ENCODE data around the gene KMT2E.

KMT2E gene

GRCh38 chr7:105006367-105007136 lies 7.5 kb upstream of the KMT2E start:
- DNase-seq (ENCODE audit: low read depth in 3 of 3, low spot score in 1 of 3) = no peak

DNA sequence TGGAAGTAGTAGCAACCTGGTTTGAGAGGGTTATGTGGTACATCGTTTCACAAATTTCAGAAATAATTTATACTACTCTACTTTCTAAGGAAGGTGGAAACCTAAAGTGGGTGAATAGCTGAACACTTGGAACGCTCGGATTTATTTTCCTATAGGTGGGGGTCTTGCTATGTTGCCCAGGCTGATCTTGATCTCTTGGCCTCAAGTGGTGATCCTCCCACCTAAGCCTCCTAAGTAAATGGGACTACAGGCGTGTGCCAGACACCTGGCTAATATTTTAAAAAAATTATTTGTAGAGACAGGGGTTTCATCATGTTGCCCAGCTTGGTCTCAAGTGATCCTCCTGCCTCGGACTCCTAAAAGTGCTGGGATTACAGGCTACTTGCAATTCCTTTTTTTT lies 6.7 kb upstream of the KMT2E start:
- no peak for DNase-seq (ENCODE audit: low read depth in 3 of 3, low spot score in 1 of 3)

- no peak for DNase-seq (ENCODE audit: low read depth in 3 of 3, low spot score in 1 of 3)
Measured at GRCh38 chr7:105009667-105010503, 4.1 kb upstream of the KMT2E start.

GRCh38 chr7:105010504-105011130 lies 3.4 kb upstream of the KMT2E start:
- no peak for DNase-seq (ENCODE audit: low read depth in 3 of 3, low spot score in 1 of 3)

DNA sequence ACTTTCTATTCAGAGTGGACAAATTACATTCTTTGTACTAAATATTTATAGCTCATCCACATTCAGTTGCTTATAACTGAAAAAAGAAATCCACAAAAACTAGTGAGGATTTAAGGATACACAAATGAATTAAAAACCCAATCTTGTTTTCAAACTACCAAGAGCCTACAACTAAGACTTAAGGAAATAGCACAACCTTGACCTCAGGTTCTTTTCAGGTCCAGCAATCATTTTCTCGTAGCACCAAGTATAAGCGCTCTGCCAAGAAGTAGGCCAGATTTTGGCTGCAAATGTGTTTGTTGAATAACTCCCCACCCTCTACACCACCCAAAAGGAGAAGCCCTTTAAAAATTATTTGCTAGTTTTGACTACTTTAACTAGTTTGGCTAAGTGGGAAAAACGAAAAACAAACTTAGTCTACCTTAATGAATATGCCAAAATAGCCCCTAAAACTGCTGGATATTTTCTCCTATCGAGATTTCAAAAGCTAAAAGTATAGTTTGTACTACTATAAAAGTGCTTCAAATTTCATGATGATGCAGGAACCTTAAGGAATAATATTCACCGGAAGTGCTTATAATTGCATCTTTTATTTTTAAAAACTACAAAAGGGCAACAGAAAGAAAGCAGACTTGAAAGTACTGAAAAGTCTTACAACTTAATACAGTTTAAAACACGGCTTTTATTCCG lies 2.7 kb upstream of the KMT2E start:
- no peak for DNase-seq (ENCODE audit: low read depth in 3 of 3, low spot score in 1 of 3)

GRCh38 chr7:105011831-105012502 lies 2.0 kb upstream of the KMT2E start:
- peak in 1 of 3 donors; percentile 22 for DNase-seq (ENCODE audit: low read depth in 3 of 3, low spot score in 1 of 3)

DNA sequence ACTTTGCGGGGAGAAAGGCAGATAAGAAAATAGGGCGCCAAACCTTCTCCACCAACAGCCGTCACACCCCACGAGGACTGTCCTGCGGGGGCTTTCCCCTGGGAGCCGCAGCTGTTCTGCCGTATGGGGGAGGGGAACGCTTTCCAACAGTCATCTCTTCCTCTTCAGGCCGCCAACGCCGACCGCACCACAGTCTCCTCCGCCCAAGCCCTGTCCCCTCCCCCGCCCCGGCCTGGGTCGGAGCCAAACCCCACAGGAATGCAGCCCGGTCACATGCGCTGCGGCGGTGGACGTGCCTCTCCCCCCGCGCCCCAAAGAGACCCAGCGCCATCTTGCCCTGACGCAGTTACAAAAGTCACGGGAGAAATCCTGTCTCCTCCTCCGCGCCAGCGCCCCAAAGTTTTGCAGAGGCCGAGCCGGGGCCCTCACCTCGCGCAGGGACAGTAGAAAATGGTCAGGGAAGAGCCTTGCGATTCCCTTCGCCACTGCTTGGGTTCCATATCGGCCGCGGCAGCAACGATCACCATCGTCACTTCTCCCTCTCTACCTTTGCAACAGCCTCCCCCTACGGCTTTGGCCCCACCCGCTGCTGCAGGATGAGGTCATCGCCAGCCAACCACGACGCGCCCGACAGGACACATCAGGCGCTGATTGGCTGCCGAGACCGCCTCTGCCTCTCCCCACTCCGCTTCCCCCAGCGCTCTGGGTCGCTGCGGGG lies 1.3 kb upstream of the KMT2E start:
- peak; percentile 99 to 100 (median 100) for DNase-seq (ENCODE audit: low read depth in 3 of 3, low spot score in 1 of 3)

GRCh38 chr7:105013221-105013815 lies 687 bp upstream of the KMT2E start:
- peak; percentile 86 to 93 (median 90) for DNase-seq (ENCODE audit: low read depth in 3 of 3, low spot score in 1 of 3)

DNA sequence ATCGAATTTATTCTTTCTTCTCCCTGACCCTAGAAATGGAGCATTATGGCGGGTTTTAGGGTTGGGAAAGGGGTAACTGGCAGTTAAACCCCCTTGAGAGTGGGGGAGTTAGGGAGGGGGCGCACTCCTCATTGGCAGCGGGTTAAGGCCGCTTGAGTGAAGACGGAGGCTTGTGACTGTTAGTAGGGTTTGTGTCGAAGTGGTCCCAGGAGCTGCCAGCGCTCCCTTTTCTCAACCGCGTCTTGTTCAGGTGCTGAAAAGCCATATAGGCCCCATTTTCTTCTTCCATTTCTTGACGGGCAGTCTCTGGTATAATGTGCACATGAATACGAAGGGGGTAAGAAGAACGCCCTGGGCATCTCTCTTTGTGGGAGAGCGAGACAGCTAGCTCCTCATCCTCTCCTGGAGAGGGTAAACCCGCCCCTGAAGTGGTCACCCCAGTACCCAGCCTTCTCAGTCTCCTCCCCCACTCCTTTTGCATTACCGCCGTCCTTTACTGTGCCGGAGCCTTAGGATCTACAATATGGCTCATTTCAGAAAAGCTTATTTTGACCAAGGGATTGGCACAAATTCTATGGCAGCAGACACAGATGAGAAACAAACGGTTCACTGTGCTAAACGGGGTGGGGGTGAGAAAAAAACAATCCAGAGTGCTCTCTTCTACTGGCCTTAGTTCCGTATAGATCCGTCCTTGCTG lies 836 bp downstream of the KMT2E start:
- DNase-seq (ENCODE audit: low read depth in 3 of 3, low spot score in 1 of 3) = peak in 1 of 3 donors; percentile 21

GRCh38 chr7:105015390-105015965 lies 1.5 kb downstream of the KMT2E start:
- DNase-seq (ENCODE audit: low read depth in 3 of 3, low spot score in 1 of 3) = no peak

DNA sequence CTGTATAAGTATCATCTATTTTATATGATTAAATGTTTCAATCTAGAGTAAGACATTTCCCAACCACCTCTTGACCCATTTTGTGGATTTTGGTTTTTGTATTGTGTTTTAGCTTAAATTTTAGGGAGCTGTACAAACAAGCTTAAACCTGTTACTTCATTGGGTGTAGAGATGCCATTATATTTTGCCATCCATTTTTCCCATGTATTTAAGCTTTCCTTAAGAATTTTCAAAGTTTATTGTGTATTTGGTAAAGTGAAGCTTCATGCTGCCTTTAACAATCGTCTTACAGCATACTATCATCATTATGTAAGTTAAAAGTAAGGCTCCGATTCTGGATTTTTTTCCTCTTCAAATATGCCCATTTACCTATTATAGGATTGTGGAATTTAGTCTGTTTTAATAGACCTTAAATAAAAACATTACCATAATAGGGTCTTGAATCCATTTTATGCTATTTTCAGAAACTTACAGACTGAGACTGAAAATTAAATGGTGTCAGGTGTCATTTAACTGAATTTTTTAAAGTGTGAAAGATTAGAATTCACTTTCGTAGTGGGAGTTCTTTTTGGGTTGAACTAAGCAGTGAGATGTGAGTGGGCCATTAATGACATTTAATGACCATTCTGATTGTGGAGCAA lies 2.2 kb downstream of the KMT2E start:
- no peak for DNase-seq (ENCODE audit: low read depth in 3 of 3, low spot score in 1 of 3)

- DNase-seq (ENCODE audit: low read depth in 3 of 3, low spot score in 1 of 3) = no peak
Measured at GRCh38 chr7:105016709-105017656, 3.0 kb downstream of the KMT2E start.

- DNase-seq (ENCODE audit: low read depth in 3 of 3, low spot score in 1 of 3) = no peak
Measured at GRCh38 chr7:105017657-105018365, 3.8 kb downstream of the KMT2E start.

DNA sequence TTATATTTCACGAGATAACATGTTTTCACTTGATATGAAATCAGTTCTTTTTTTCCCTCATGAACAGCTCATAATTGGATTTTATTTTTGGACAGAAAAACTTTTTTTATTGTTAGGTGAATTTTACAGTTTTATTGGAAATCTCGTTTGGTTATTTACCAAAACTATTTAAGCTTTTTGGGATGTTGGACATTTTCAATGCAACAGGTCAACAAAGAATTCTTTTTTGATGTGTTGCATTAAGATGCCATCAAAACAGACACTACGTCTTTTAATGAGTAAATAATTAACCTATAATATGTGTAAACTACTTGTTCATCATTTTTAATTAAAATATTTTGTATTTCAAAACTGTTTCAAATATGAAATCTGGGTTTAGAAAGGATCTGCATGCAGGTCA lies 5.3 kb downstream of the KMT2E start:
- DNase-seq (ENCODE audit: low read depth in 3 of 3, low spot score in 1 of 3) = no peak

GRCh38 chr7:105020926-105021325 lies 6.9 kb downstream of the KMT2E start:
- DNase-seq (ENCODE audit: low read depth in 3 of 3, low spot score in 1 of 3) = no peak

GRCh38 chr7:105021352-105021751 lies 7.3 kb downstream of the KMT2E start:
- DNase-seq (ENCODE audit: low read depth in 3 of 3, low spot score in 1 of 3) = no peak
